Uterus (tissue), 2 donors: Measurements from ENCODE around the gene GSPT1.

ENCODE experiments used
- CTCF ChIP-seq, 4 experiments: fragments of 200-600 bp in 2 of 4; fragments of 450-650 bp in 2 of 4; sonication (generic) in 2 of 4; IDR thresholded peaks; one replicate each; pipeline ENCODE4 v1.5.1; 2016 to 2019; ENCODE audit warnings: antibody characterized with exemption in 4 of 4, mild to moderate bottlenecking in 2 of 4, moderate library complexity in 1 of 4
- POLR2A ChIP-seq, 2 donors: fragments of 450-650 bp; IDR thresholded peaks; one replicate each; pipeline ENCODE4 v1.6.1; 2016; ENCODE audit warnings: antibody characterized with exemption in 2 of 2, mild to moderate bottlenecking in 1 of 2, moderate library complexity in 1 of 2

DNA sequence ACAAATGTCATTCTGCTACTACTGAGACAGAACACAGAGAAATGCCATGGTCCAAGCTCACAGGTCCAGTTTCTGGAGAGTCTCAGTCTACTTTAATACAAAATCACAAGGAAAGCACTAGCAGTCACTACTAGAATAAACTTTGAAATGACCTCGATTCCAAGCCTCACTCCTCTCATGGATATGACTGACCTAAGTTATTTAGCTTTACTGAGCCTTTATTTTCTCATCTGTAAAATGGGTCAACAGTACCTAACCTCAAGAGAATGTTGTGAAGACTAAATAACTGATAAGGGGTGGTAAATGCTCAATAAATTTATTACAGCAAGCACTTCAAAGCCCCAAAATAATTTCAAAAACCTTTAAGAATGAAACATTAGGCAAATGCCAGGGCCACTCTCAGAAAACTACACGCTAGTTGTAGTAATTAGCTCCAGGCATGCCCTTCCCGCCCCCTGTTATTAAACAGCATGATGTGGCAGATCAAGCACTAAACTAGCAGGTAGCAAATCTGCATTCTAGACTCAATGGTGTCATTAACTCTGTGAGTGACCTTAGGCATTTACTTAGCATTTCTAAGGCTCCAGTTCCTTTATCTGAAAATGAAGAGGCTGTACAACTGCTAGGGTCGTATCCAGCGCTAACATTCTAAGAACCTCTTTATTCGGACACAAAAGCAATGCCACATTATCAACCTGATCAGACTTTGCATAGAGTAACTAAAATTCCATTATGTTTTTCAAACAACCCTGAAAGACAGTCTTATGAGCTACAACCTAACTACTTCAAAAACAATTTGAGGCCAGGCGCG lies 8.4 kb downstream of the GSPT1 start:
- no peak for TF ChIP-seq CTCF (IDR thresholded peaks at IDR 0.05)
- TF ChIP-seq POLR2A (IDR thresholded peaks at IDR 0.05): no peak
